Hepatocyte (in vitro differentiated cells): ENCODE data around the gene CCDC148. TPM values are rescaled to one million over a fixed set of nuclear protein-coding genes. Genes with fewer than 3 reads are reported as not detected.

Source experiments
- DNase-seq: peaks from one replicate; pipeline ENCODE4 v3.0.0-alpha.2; 2016; ENCODE audit warnings: low spot score
- H2AFZ ChIP-seq: fragments of 200-600 bp; sonication (generic); 2 replicates; pipeline ENCODE4 v1.6.0; 2016; ENCODE audit warnings: antibody characterized with exemption, mild to moderate bottlenecking
- H3K27ac ChIP-seq: fragments of 200-600 bp; sonication (generic); 2 replicates; pipeline ENCODE4 v1.5.1; 2016; ENCODE audit warnings: mild to moderate bottlenecking
- H3K27me3 ChIP-seq: fragments of 200-600 bp; sonication (generic); 2 replicates; pipeline ENCODE4 v1.6.1; 2016
- H3K36me3 ChIP-seq: fragments of 200-600 bp; sonication (generic); replicated peaks from 2 replicates; pipeline ENCODE4 v1.5.1; 2016; ENCODE audit warnings: low read depth; ENCODE audit not compliant: insufficient read depth
- H3K4me1 ChIP-seq: fragments of 200-600 bp; sonication (generic); 2 replicates; pipeline ENCODE4 v1.5.1; 2016; ENCODE audit warnings: mild to moderate bottlenecking, moderate library complexity; ENCODE audit not compliant: insufficient read depth
- H3K4me2 ChIP-seq: fragments of 200-600 bp; sonication (generic); 2 replicates; pipeline ENCODE4 v1.6.0; 2016
- H3K4me3 ChIP-seq: fragments of 200-600 bp; sonication (generic); 2 replicates; pipeline ENCODE4 v1.5.1; 2016; ENCODE audit warnings: mild to moderate bottlenecking
- H3K79me2 ChIP-seq: fragments of 200-600 bp; sonication (generic); 2 replicates; pipeline ENCODE4 v1.6.0; 2017; ENCODE audit warnings: mild to moderate bottlenecking
- H3K9me2 ChIP-seq: fragments of 200-600 bp; sonication (generic); replicated peaks from 2 replicates; pipeline ENCODE4 v1.6.0; 2017; ENCODE audit warnings: mild to moderate bottlenecking; ENCODE audit not compliant: insufficient read depth
- H3K9me3 ChIP-seq: fragments of 200-600 bp; sonication (generic); 2 replicates; pipeline ENCODE4 v1.5.1; 2016; ENCODE audit warnings: low read depth, mild to moderate bottlenecking
- H4K20me1 ChIP-seq: fragments of 200-600 bp; sonication (generic); 2 replicates; pipeline ENCODE4 v1.6.0; 2016; ENCODE audit warnings: mild to moderate bottlenecking; ENCODE audit not compliant: insufficient read depth, poor library complexity, severe bottlenecking
- EZH2 ChIP-seq: fragments of 200-600 bp; sonication (generic); IDR thresholded peaks from 2 replicates; pipeline ENCODE4 v1.6.1; 2016; ENCODE audit warnings: antibody characterized with exemption, mild to moderate bottlenecking, borderline replicate concordance
- EZH2phosphoT487 ChIP-seq: fragments of 200-600 bp; sonication (generic); IDR thresholded peaks from one replicate; pipeline ENCODE4 v1.6.1; 2018; ENCODE audit warnings: antibody characterized with exemption, mild to moderate bottlenecking, low read depth, moderate library complexity; ENCODE audit not compliant: unreplicated experiment, severe bottlenecking
- WGBS: methylation state at CpG from one replicate; pipeline ENCODE4 v1.1.6; 2016; ENCODE audit warnings: low lambda C conversion rate; ENCODE audit errors: missing lambda C conversion rate; 5-methylcytosine and 5-hydroxymethylcytosine counted together
- polyA plus RNA-seq: library from polyadenylated mRNA; unstranded; fragments of >200 nt; fragmentation: Nextera tagmentation; extraction: Ambion mirVana; gene quantifications from 2 replicates; pipeline ENCODE4 v1.2.1, GENCODE V29; 2016
- total RNA-seq: library from RNA; depleted of rRNA; stranded (reverse); fragments of >200 nt; gene quantifications from 2 replicates; pipeline ENCODE4 v1.2.3, GENCODE V29; 2014
- TF ChIP-seq, protein P1 (sequence below): fragments of 200-600 bp; sonication (generic); IDR thresholded peaks from 2 replicates; pipeline ENCODE4 v1.5.1; 2016; ENCODE audit warnings: antibody characterized with exemption, mild to moderate bottlenecking; ENCODE audit not compliant: poor library complexity

The CCDC148 gene
- total and polyA plus RNA-seq, 2 experiments from 2014 or later = 0.62 to 2.2 TPM

DNA sequence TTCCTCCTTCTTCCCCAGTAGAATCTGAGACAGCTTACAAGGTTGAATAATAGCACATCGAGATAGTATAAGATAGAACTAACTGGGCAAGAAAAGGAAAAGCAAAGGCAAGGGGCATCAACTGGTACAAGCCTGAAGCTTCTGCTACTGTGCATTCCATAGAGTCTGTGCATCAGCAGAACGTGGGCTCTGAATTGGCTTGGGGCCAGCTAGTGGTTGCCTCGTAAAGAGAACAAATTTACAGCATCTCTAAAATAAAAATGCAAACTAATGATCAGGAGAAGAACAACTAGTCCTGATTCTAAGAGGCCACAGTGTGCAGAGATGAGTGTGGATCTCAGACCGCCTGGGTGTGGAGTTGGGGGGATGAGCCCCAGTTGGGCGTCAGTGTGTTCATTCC, 318.3 kb downstream of the CCDC148 start:
- DNase-seq = peak; percentile 31
- H3K27me3 ChIP-seq = no peaks in the 10 kb centered on the region
- 64% methylated on average over 5 of the region's 5 CpGs for WGBS

DNA sequence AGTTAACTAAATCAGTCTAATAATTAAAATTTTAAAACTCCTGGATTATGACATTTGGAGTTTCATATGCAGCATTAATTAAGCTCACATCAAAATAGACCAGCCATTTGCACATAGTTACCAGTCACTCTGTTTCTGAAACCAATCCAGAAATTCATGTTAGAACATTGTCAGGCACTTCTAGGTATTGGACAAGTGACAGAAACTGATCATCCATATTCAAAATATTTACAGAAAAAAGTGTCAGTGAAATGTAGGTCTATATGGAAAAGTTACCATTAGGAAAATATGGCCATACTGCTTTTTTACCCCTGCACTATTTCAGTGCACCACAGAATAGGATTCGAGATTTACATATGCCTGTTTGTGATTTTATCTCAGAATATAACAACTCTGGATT, 321.5 kb downstream of the CCDC148 start:
- Histone ChIP-seq H3K9me2 (no peaks in the 10 kb centered on the region), H3K27ac (no peak overlapping the region), H4K20me1 (no peaks in the 10 kb centered on the region), H3K4me1 (peaks cover 27% of the 10 kb centered on the region), H3K36me3 (no peaks in the 10 kb centered on the region), H3K79me2 (no peaks in the 10 kb centered on the region), H2AFZ (no peak overlapping the region), H3K27me3 (no peaks in the 10 kb centered on the region), H3K4me3 (no peak overlapping the region), H3K4me2 (no peak overlapping the region), H3K9me3 (no peaks in the 10 kb centered on the region)
- WGBS = 97% methylated on average over 1 of the region's 1 CpG
- DNase-seq = no peak
- no peak for TF ChIP-seq EZH2
- no peak for TF ChIP-seq EZH2phosphoT487
- TF ChIP-seq, protein P1, sequence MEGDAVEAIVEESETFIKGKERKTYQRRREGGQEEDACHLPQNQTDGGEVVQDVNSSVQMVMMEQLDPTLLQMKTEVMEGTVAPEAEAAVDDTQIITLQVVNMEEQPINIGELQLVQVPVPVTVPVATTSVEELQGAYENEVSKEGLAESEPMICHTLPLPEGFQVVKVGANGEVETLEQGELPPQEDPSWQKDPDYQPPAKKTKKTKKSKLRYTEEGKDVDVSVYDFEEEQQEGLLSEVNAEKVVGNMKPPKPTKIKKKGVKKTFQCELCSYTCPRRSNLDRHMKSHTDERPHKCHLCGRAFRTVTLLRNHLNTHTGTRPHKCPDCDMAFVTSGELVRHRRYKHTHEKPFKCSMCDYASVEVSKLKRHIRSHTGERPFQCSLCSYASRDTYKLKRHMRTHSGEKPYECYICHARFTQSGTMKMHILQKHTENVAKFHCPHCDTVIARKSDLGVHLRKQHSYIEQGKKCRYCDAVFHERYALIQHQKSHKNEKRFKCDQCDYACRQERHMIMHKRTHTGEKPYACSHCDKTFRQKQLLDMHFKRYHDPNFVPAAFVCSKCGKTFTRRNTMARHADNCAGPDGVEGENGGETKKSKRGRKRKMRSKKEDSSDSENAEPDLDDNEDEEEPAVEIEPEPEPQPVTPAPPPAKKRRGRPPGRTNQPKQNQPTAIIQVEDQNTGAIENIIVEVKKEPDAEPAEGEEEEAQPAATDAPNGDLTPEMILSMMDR = no peak

More for the DNA sequence above, 318.3 kb downstream of the CCDC148 start:
- H3K9me2 ChIP-seq = no peaks in the 10 kb centered on the region
- no peaks in the 10 kb centered on the region for H4K20me1 ChIP-seq
- no peak overlapping the region for H2AFZ ChIP-seq
- H3K4me1 ChIP-seq = peaks cover 8% of the 10 kb centered on the region
- no peak overlapping the region for H3K27ac ChIP-seq
- H3K4me3 ChIP-seq = no peak overlapping the region
- H3K36me3 ChIP-seq = no peaks in the 10 kb centered on the region
- H3K79me2 ChIP-seq = no peaks in the 10 kb centered on the region
- H3K4me2 ChIP-seq = no peak overlapping the region
- no peaks in the 10 kb centered on the region for H3K9me3 ChIP-seq
- TF ChIP-seq, protein P1 = no peak
- TF ChIP-seq EZH2phosphoT487 (no peak), EZH2 (no peak)

DNA sequence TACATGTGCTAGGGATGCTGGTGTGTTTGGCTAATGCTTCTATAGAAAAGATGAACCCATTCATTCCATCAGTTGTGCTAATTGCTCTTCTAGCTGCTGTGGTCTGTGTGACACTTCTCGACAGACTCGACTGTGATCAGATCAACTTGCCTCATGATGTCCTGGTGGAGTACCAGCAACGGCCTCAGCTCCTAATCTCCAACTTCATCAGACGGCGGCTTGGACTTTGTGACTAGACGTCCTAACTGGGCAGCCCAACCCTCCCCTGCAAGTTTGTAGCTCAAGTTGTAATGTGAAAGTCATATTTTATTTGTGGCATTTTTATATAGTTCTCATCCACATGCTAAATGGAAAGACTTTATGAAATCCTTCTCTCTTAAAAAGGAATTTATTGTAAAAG, 321.9 kb downstream of the CCDC148 start:
- no peaks in the 10 kb centered on the region for H3K9me2 ChIP-seq
- H3K79me2 ChIP-seq = no peaks in the 10 kb centered on the region
- H3K4me1 ChIP-seq = peaks cover 31% of the 10 kb centered on the region
- H3K36me3 ChIP-seq = no peaks in the 10 kb centered on the region
- TF ChIP-seq, protein P1 = no peak
- TF ChIP-seq EZH2 = no peak
- no peak for TF ChIP-seq EZH2phosphoT487
- peak; percentile 68 for DNase-seq
- no peaks in the 10 kb centered on the region for H3K9me3 ChIP-seq
- H3K4me3 ChIP-seq = no peak overlapping the region
- no peak overlapping the region for H3K4me2 ChIP-seq
- H4K20me1 ChIP-seq = no peaks in the 10 kb centered on the region
- 75% methylated on average over 6 of the region's 6 CpGs for WGBS
- H3K27ac ChIP-seq = no peak overlapping the region
- H2AFZ ChIP-seq = no peak overlapping the region
- H3K27me3 ChIP-seq = no peaks in the 10 kb centered on the region

DNA sequence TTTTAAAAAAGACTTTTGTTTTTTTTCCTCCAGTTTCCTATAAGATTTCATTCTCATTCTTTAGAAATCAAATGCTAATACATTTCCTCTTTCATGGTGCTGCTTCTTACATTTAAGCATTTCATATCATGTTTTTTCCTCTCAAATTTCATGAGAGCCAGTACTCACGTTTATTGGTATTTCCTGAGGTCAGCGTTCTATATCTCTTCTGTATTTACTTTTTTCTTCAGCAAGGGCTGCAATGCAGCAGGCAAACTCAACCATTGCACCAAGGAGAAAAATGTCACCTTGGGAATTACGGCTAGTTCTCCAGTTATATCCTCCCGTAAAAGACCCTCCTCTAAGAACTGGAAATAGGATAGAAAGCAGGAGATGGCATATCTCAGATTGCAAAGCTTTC, 322.5 kb downstream of the CCDC148 start:
- Histone ChIP-seq H3K9me2 (no peaks in the 10 kb centered on the region), H3K79me2 (no peaks in the 10 kb centered on the region), H3K4me1 (peaks cover 37% of the 10 kb centered on the region), H3K36me3 (no peaks in the 10 kb centered on the region), H4K20me1 (no peaks in the 10 kb centered on the region), H3K4me3 (no peak overlapping the region), H2AFZ (no peak overlapping the region), H3K27ac (no peak overlapping the region), H3K27me3 (no peaks in the 10 kb centered on the region), H3K9me3 (no peaks in the 10 kb centered on the region), H3K4me2 (no peak overlapping the region)
- TF ChIP-seq, protein P1 = no peak
- TF ChIP-seq EZH2 (no peak), EZH2phosphoT487 (no peak)
- 53% methylated on average over 4 of the region's 4 CpGs for WGBS
- DNase-seq = no peak
